ENCODE data around the gene ZNF503.

GRCh38 chr10:75401569-75402485, at the start of gene ZNF503:
- TF ChIP-seq RFX5 (IDR thresholded peaks at IDR 0.05), result peak; percentile 21; the same call in 1 of the 2 replicates
- TF ChIP-seq, protein P1, sequence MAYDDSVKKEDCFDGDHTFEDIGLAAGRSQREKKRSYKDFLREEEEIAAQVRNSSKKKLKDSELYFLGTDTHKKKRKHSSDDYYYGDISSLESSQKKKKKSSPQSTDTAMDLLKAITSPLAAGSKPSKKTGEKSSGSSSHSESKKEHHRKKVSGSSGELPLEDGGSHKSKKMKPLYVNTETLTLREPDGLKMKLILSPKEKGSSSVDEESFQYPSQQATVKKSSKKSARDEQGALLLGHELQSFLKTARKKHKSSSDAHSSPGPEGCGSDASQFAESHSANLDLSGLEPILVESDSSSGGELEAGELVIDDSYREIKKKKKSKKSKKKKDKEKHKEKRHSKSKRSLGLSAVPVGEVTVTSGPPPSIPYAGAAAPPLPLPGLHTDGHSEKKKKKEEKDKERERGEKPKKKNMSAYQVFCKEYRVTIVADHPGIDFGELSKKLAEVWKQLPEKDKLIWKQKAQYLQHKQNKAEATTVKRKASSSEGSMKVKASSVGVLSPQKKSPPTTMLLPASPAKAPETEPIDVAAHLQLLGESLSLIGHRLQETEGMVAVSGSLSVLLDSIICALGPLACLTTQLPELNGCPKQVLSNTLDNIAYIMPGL (CRISPR knock-in tag; IDR thresholded peaks at IDR 0.05; ENCODE audit: borderline replicate concordance), result no peak
- no peak for TF ChIP-seq FOSB (CRISPR knock-in tag; IDR thresholded peaks at IDR 0.05)
- no peak for TF ChIP-seq CTCF (IDR thresholded peaks at IDR 0.05)

Measured in A549 (cell line).